DOHH2 (cell line): Measurements from ENCODE around the gene RPP30.

ENCODE experiments used
- H3F3A ChIP-seq: fragments of 200-600 bp; sonication (generic), shearing (Covaris generic); 2 replicates; pipeline ENCODE4 v1.6.0; 2016; ENCODE audit warnings: antibody characterized with exemption, mild to moderate bottlenecking; ENCODE audit not compliant: control insufficient read depth, insufficient read depth
- H3K27ac ChIP-seq: fragments of 200-600 bp; sonication (generic); 2 replicates; pipeline ENCODE4 v1.5.1; 2014; ENCODE audit warnings: low read depth, mild to moderate bottlenecking, low read length, moderate library complexity
- H3K27me3 ChIP-seq: fragments of 200-600 bp; sonication (generic); 2 replicates; pipeline ENCODE4 v1.6.1; 2014; ENCODE audit warnings: mild to moderate bottlenecking, low read length, mixed read lengths; ENCODE audit not compliant: control insufficient read depth
- H3K36me3 ChIP-seq: fragments of 200-600 bp; sonication (generic); 2 replicates; pipeline ENCODE4 v1.6.1; 2014; ENCODE audit warnings: mild to moderate bottlenecking, low read length, moderate library complexity, mixed read lengths; ENCODE audit not compliant: control insufficient read depth
- H3K4me1 ChIP-seq: fragments of 200-600 bp; sonication (generic); 2 replicates; pipeline ENCODE4 v1.6.1; 2014; ENCODE audit warnings: mild to moderate bottlenecking, low read length, mixed read lengths; ENCODE audit not compliant: control insufficient read depth
- H3K4me2 ChIP-seq: fragments of 200-600 bp; sonication (generic); 2 replicates; pipeline ENCODE4 v1.6.0; 2014; ENCODE audit warnings: mild to moderate bottlenecking, low read length, moderate library complexity
- H3K4me3 ChIP-seq: fragments of 200-600 bp; sonication (generic); 2 replicates; pipeline ENCODE4 v1.5.1; 2014; ENCODE audit warnings: mild to moderate bottlenecking, low read length, mixed read lengths
- H3K79me2 ChIP-seq: fragments of 200-600 bp; sonication (generic); 2 replicates; pipeline ENCODE4 v1.6.1; 2014; ENCODE audit warnings: mild to moderate bottlenecking, low read length, mixed read lengths; ENCODE audit not compliant: control insufficient read depth
- H3K9me2 ChIP-seq: fragments of 200-600 bp; sonication (generic); replicated peaks from 2 replicates; pipeline ENCODE4 v1.6.1; 2014; ENCODE audit warnings: mild to moderate bottlenecking, low read length, mixed read lengths; ENCODE audit not compliant: control insufficient read depth
- H3K9me3 ChIP-seq: fragments of 200-600 bp; sonication (generic); 2 replicates; pipeline ENCODE4 v1.6.1; 2014; ENCODE audit warnings: antibody characterized with exemption, low read length, mixed read lengths; ENCODE audit not compliant: control insufficient read depth, insufficient read depth
- H4K20me1 ChIP-seq: fragments of 200-600 bp; sonication (generic); 2 replicates; pipeline ENCODE4 v1.6.0; 2014; ENCODE audit warnings: low read depth, mild to moderate bottlenecking, antibody characterized with exemption, low read length, moderate library complexity; ENCODE audit not compliant: control insufficient read depth, insufficient read depth
- EZH2phosphoT487 ChIP-seq: fragments of 200-600 bp; sonication (generic); IDR thresholded peaks from 2 replicates; pipeline ENCODE4 v1.6.1; 2017; ENCODE audit warnings: borderline replicate concordance, mild to moderate bottlenecking, antibody characterized with exemption, low read length, moderate library complexity, mixed read lengths
- TF ChIP-seq, protein P1 (sequence below): fragments of 200-600 bp; sonication (generic); IDR thresholded peaks from one replicate; pipeline ENCODE4 v1.5.1; 2014; ENCODE audit warnings: antibody characterized with exemption, mild to moderate bottlenecking, low read depth, low read length; ENCODE audit not compliant: poor library complexity, severe bottlenecking

Gene RPP30

GRCh38 chr10:90865401-90865800 lies 6.4 kb upstream of the RPP30 start:
- Histone ChIP-seq H3K9me2 (no peaks in the 10 kb centered on the region), H3F3A (no peaks in the 10 kb centered on the region), H3K4me1 (no peaks in the 10 kb centered on the region), H3K27ac (no peak overlapping the region), H3K36me3 (no peaks in the 10 kb centered on the region), H3K79me2 (no peaks in the 10 kb centered on the region), H3K4me2 (no peak overlapping the region), H3K27me3 (peaks cover 29% of the 10 kb centered on the region), H3K4me3 (no peak overlapping the region), H4K20me1 (no peaks in the 10 kb centered on the region), H3K9me3 (peaks cover 13% of the 10 kb centered on the region)
- no peak for TF ChIP-seq EZH2phosphoT487
- TF ChIP-seq, protein P1, sequence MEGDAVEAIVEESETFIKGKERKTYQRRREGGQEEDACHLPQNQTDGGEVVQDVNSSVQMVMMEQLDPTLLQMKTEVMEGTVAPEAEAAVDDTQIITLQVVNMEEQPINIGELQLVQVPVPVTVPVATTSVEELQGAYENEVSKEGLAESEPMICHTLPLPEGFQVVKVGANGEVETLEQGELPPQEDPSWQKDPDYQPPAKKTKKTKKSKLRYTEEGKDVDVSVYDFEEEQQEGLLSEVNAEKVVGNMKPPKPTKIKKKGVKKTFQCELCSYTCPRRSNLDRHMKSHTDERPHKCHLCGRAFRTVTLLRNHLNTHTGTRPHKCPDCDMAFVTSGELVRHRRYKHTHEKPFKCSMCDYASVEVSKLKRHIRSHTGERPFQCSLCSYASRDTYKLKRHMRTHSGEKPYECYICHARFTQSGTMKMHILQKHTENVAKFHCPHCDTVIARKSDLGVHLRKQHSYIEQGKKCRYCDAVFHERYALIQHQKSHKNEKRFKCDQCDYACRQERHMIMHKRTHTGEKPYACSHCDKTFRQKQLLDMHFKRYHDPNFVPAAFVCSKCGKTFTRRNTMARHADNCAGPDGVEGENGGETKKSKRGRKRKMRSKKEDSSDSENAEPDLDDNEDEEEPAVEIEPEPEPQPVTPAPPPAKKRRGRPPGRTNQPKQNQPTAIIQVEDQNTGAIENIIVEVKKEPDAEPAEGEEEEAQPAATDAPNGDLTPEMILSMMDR: peak; percentile 56

GRCh38 chr10:90866050-90866598 lies 5.7 kb upstream of the RPP30 start:
- Histone ChIP-seq H3K79me2 (no peaks in the 10 kb centered on the region), H3F3A (no peaks in the 10 kb centered on the region), H3K4me1 (peaks cover 4% of the 10 kb centered on the region), H4K20me1 (no peaks in the 10 kb centered on the region), H3K36me3 (no peaks in the 10 kb centered on the region), H3K4me3 (no peak overlapping the region), H3K27me3 (peaks cover 26% of the 10 kb centered on the region), H3K9me3 (peaks cover 13% of the 10 kb centered on the region), H3K9me2 (no peaks in the 10 kb centered on the region), H3K27ac (no peak overlapping the region), H3K4me2 (no peak overlapping the region)
- TF ChIP-seq, protein P1: no peak
- TF ChIP-seq EZH2phosphoT487: no peak

GRCh38 chr10:90871279-90871765 lies 452 bp upstream of the RPP30 start:
- H3K9me3 ChIP-seq: peaks cover 13% of the 10 kb centered on the region
- H4K20me1 ChIP-seq: no peaks in the 10 kb centered on the region
- H3K9me2 ChIP-seq: no peaks in the 10 kb centered on the region
- H3K79me2 ChIP-seq: peaks cover 36% of the 10 kb centered on the region
- no peaks in the 10 kb centered on the region for H3F3A ChIP-seq
- peak overlapping the region; percentile 56 for H3K27ac ChIP-seq
- H3K36me3 ChIP-seq: peaks cover 14% of the 10 kb centered on the region
- no peak for TF ChIP-seq EZH2phosphoT487
- TF ChIP-seq, protein P1: peak; percentile 62
- H3K4me2 ChIP-seq: peak overlapping the region; percentile 95
- peak overlapping the region; percentile 95 for H3K4me3 ChIP-seq
- H3K4me1 ChIP-seq: peaks cover 32% of the 10 kb centered on the region
- peaks cover 8% of the 10 kb centered on the region for H3K27me3 ChIP-seq
